BE2C (cell line): Measurements from ENCODE around the gene ISLR.

Experiments
- DNase-seq: peaks from one replicate; pipeline ENCODE4 v3.0.0-alpha.2; 2020
- H3K27me3 ChIP-seq: fragments of 250-450 bp; sonication (Bioruptor Pico); 2 replicates; pipeline ENCODE4 v1.5.1; 2020; ENCODE audit warnings: mild to moderate bottlenecking
- H3K36me3 ChIP-seq: fragments of 250-450 bp; sonication (Bioruptor Pico); 2 replicates; pipeline ENCODE4 v1.5.1; 2020; ENCODE audit warnings: mild to moderate bottlenecking
- H3K4me1 ChIP-seq: fragments of 250-450 bp; sonication (Bioruptor Pico); 2 replicates; pipeline ENCODE4 v1.5.1; 2020
- H3K4me3 ChIP-seq: 2 replicates; pipeline ENCODE4 v1.5.1; 2011; ENCODE audit warnings: low read depth, low read length
- H3K9me3 ChIP-seq: fragments of 250-450 bp; sonication (Bioruptor Pico); 2 replicates; pipeline ENCODE4 v1.5.1; 2020
- CTCF ChIP-seq: IDR thresholded peaks from 2 replicates; pipeline ENCODE4 v1.5.1; 2012; ENCODE audit warnings: mild to moderate bottlenecking, low read depth, low read length

Gene ISLR

DNA sequence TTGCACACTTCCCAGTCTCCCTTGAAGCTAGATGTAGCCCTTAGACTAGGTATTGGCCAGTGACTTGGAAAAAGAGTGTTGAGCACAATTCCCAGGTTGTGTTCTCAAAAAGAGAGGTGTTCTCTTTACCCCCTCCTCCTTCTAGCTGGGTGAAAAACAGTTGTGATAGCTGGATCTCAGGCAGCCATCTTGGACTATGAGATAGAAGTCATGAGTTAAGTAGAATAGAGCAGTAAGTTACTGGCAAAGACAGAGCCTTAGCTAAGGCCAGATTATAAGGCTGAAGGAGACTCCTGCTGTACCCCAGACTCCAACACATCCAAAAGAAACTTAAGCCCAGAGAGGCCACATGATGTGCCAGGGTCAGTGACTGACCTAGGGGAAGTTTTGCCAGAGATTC is 37.2 kb downstream of the ISLR start:
- Histone ChIP-seq H3K9me3 (no peaks in the 10 kb centered on the region), H3K27me3 (no peaks in the 10 kb centered on the region), H3K36me3 (peaks cover 73% of the 10 kb centered on the region), H3K4me3 (no peak overlapping the region), H3K4me1 (peaks cover 22% of the 10 kb centered on the region)
- TF ChIP-seq CTCF: no peak
- no peak for DNase-seq

GRCh38 chr15:74211656-74212055 is 38.1 kb downstream of the ISLR start:
- Histone ChIP-seq H3K9me3 (no peaks in the 10 kb centered on the region), H3K4me3 (no peak overlapping the region), H3K36me3 (peaks cover 64% of the 10 kb centered on the region), H3K27me3 (no peaks in the 10 kb centered on the region), H3K4me1 (peaks cover 22% of the 10 kb centered on the region)
- no peak for DNase-seq
- TF ChIP-seq CTCF: no peak

- peaks cover 22% of the 10 kb centered on the region for H3K4me1 ChIP-seq
- no peak overlapping the region for H3K4me3 ChIP-seq
- DNase-seq: no peak
- peaks cover 64% of the 10 kb centered on the region for H3K36me3 ChIP-seq
- no peaks in the 10 kb centered on the region for H3K27me3 ChIP-seq
- TF ChIP-seq CTCF: no peak
- H3K9me3 ChIP-seq: no peaks in the 10 kb centered on the region
Observed at GRCh38 chr15:74212494-74212893, 39.0 kb downstream of the ISLR start.

GRCh38 chr15:74213858-74214284 is 40.4 kb downstream of the ISLR start:
- H3K9me3 ChIP-seq: no peaks in the 10 kb centered on the region
- peaks cover 61% of the 10 kb centered on the region for H3K36me3 ChIP-seq
- H3K27me3 ChIP-seq: no peaks in the 10 kb centered on the region
- peaks cover 14% of the 10 kb centered on the region for H3K4me1 ChIP-seq
- TF ChIP-seq CTCF: no peak
- no peak overlapping the region for H3K4me3 ChIP-seq
- no peak for DNase-seq

DNA sequence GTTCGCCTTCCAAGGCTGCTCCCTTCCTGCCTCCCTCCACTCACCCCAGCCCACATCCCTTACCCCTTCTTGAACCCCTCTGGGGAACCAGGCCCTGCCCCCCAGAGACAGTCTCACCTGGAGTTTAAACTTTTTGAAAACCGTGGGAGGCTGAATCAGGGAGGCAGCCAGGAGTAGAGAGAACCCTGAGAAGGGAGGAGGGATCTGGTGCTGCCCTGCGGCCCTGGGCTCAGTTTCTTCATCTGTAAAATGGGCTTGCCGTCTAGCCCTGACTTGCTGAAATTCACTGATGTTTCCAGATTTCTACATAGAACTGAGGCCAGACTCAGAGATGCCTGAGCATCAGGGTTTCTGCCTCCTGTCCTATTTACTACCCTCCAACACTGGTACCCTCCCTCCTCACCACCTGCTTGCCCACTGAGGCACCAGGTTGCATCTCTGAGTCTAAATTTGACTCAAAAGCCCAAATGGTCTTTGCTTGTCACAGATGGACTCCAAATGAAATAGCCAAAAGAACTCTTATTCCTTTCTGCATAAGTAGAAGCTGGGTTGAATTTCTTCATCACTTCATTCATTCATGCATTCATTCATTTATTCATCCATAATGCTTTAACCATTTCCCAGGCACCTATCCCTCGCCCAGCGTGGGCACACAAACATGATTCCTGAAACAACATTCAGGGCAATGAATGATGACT is 41.0 kb downstream of the ISLR start:
- Histone ChIP-seq H3K4me3 (no peak overlapping the region), H3K4me1 (peaks cover 8% of the 10 kb centered on the region), H3K9me3 (no peaks in the 10 kb centered on the region), H3K27me3 (no peaks in the 10 kb centered on the region), H3K36me3 (peaks cover 64% of the 10 kb centered on the region)
- no peak for TF ChIP-seq CTCF
- no peak for DNase-seq

- H3K4me3 ChIP-seq: no peak overlapping the region
- H3K4me1 ChIP-seq: peaks cover 9% of the 10 kb centered on the region
- peaks cover 49% of the 10 kb centered on the region for H3K36me3 ChIP-seq
- no peak for DNase-seq
- no peaks in the 10 kb centered on the region for H3K27me3 ChIP-seq
- TF ChIP-seq CTCF: no peak
- no peaks in the 10 kb centered on the region for H3K9me3 ChIP-seq
Observed at GRCh38 chr15:74215958-74216357, 42.4 kb downstream of the ISLR start.
